CD4-positive, alpha-beta T cell treated with Interleukin-15 for 4 hours (primary cell): ENCODE measurements around the gene TMEM212.

Experiments
- DNase-seq: peaks from one replicate; pipeline ENCODE4 v3.0.0-alpha.2; 2020; ENCODE audit warnings: low spot score

TMEM212 gene

GRCh38 chr3:171842864-171843518, at the start of gene TMEM212:
Gene TMEM212 (plus strand): TSS chr3:171843349. CDS start chr3:171843384, 35 bp downstream.
- DNase-seq = no peak

DNA sequence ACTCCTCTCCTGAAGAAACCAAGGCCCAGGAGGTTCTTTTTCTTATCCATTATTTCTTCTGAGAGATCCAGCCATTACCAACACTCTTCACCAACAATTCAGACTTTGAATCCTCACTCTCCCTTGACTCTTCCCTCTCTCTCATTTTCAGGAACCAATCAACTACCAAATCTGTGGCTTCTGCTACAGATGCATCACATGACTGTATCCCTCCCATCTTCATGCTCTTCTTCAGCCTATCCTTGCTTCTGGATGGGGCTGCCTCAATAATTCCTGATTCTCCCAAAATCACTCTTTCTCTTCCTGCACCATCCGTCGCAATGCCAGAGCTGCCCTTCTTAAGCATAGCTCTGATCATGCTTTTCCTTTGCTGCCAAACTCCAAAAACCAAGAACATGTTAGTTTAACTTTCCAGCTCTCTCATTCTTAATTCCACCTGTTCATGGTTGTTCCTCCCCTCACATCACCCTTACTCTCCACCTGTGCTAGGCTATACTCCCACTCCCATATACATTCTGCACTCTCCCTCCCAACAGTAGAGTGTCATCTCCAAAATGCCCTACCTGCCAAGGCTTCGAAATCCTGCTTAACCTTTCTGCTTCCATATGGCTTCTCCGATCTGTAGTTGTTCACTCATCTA, 46.4 kb upstream of the TMEM212 start:
- DNase-seq = no peak

DNA sequence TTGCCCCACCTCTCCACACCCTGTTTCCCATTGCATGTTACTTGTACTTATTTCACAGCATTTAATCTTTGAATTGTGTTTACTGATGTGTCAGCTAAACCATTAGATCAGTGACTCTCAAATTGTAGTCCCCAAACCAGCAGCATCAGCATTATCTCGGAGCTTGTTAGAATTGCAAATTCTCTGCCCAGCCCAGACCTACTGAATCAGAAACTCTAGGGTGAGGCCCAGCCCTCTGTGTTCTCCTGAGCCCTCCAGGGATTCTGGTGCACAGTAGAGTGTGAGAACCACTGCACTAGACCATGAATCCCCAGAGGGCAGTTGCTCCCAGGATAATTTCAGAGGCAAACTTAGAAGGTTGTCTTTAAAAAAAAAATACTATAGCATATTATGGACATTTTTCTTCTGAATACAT, 45.9 kb upstream of the TMEM212 start:
- DNase-seq = no peak

DNA sequence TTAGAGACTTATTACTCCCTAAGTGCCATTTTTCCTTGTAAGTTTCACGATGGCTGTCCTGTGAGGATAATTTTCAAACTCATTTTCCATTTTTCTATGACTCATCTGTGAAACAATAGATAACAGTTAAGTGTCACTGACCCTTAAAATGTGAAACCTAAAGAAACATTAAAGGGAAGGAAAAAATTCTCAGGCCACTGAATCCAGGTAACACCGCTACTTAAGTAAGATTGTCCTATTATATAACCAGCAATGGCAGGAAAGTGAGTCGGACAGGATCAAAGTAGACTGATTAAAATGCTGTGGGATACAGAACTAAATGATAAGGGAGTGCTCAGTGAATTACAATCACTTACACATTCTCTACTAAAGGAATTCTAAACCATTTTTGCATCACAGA, 45.3 kb upstream of the TMEM212 start:
- no peak for DNase-seq

DNA sequence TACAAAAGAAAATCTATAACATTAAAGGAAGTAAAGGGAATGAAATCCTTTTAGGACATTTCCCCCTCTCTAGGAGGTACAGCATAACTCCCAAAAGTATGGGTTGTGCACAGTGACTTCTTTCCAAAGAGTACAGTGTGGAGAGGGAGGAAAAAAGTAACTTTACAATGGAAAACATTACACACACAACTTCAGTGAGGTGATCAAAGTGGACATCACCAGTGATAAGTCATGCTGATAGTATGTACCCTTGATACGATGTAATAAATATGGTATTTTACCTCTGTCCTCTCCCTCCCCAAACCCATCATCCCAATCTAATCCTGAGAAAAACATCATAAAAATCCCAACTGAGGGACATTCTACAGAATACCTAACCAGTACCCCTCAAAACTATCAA, 43.6 kb upstream of the TMEM212 start:
- no peak for DNase-seq

DNA sequence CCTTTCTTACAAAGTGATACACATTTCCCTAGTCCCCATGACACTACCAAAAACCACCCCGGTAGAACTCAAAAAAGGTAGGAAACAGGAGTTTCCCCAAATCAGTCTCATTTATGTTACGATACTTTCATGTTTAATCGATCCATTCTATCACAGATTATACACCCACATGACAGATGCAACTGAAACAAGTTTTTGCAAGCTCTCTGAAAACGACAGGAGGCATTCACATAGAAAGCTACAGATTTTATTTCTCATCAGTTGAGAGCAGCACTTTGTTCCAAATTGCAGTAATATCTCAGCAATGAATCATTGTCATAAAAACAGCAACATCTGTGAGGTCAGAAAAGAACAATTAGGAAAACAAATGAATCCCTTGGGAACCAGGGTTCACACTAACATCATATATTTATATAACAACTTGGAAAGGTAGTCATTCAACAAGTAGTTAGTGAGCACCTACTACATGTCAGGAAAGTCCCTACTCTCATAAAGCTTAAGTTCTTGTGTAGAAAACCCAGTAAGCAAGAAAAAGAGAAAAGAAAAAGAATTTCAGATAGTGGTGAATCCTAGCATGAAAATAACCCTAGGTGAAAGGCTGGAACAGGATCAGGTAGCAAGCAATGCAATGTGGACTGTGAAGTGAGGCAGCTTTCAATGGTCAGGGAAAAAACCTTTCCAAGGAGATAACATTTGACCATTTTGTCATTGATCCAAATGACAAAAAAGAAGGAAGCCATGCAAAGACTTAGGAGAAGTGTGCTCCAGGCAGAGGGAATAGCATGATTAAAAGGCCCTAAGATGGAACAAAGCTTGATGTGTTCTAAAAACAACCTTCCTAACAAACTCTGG, 41.2 kb upstream of the TMEM212 start:
- DNase-seq = no peak

GRCh38 chr3:171802590-171802956, 40.6 kb upstream of the TMEM212 start:
- DNase-seq = no peak

DNA sequence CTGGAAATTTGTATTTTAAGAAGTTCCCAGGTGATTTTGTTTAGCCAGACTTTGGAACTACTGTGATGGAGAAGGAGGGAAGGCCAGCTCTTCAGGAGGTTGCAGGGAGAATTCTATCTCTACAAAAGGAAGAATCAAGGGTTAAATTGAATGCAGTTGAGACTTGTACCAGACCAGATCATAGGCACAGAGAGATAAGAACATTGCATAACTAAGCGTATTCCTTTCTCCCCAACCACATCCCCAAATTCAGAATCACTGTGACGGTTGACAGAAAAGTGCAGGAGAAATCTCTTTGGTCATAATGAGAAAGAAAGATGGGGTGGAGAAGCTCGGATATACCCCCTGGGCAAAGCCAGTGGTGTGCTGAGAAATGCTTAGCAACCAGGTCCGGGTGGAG, 40.1 kb upstream of the TMEM212 start:
- DNase-seq = no peak

DNA sequence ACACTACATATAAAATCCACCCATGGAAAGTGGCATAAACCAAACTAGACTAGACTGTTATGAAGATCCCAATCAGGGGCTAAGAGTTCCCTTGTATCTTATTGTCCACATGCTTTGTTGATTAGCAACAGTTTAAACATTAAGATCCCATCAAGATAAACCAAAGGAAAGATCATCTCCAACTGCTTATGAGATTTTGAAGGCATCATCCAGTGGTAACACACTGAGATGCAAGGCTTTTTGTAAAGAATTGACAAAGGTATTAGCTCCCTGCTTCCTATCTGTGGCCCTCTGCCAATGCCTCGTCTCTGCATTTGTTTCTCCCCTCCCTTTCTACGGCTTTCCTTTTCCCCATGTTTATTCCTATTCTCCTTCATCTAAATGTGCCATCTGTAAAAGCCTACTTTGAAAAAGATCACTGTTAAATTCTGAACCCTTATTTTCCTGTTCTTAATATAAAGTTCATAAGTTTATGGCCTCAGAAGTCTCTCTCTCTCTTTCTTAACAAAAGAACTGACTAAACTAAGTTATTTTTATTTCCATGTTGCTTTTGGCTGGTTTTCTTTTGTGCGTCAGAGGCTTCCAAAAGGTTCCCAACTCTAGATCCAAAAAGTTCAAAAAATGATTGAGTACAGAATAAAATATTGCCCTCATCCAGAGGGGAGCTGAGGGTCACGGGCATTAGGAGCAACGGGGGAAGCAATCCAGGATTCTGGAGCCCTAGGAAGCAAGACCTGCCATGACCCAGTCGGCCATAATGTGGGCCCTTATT, 38.3 kb upstream of the TMEM212 start:
- DNase-seq = no peak

DNA sequence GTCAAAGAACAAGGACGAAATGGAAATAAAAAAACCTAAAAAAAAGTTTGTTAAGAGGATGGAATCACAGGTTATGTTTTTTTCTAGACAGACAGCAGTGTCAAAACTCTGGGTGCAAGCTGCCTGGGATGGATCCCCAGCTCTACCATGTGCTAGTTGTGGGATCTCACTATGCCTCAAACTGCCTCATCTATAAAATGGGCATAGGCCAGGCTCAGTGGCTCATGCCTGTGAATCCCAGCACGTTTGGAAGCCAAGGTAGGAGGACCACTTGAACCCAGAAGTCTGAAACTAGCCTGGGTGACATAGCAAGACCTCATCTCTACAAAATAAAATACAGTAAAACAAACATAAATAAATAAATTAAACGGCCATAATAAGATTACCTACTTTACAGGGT, 37.5 kb upstream of the TMEM212 start:
- no peak for DNase-seq

DNA sequence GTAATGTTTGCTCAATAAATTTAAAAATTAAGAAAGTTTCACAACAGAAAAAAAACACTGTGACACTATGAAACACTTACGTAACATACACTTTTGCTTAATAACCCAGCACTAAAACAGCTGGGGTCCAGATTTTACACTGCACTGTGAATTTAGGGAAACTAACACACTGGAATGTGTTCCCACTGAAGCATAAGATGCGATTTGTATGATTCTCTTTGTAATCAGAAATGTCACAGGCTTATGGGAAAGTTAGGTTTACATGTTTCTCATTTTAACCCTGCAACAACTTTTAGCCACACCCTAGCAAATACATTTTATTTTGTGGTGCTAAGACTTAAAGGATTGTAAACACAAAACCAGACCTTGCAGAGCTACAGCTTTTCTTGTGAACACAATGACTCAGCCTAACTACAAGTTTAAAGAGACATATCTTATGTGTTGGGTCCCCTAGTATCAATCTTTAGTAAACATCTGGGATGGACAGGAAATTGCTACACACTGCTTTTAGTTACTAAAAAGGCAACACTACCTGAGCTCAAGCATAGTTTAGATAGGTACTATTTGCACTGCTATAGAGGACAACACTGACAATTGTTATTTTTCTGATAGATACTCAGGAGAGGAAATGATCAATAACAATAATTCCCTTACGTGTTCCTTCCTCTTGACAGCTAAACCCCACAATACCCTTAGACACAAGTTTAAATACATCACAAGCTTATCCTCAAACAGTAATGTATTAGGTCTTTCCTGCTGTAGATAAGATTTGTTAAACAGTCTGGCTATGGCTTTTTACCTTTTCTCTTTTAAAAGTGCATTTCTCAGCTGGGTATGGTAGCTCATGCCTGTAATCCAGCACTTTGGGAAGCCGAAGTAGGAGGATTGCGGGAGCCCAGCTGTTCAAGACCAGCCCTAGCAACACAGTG, 36.7 kb upstream of the TMEM212 start:
- DNase-seq = no peak

DNA sequence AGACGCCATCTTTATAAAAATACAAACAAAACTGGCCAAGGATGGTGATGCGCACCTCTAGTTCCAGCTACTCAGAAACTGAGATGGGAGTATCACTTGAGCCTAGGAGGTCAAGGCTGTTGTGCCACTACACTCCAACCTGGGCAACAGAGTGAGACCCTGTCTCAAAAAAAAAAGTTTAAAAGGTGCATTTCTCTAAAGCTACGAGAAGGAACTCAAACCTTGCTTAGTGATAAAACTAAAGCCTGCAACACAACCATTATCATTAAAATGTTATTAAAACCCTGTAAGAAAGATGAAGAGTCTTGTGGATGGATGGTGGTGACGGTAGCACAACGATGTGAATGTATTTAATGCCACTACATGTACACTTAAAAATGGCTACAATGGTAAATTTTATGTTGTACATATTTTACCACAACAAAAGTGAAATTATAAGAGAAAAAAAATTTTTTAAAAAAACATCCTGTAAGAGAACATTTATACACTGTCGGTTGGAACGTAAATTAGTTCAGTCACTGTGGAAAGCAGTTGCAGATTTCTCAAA, 35.9 kb upstream of the TMEM212 start:
- no peak for DNase-seq

DNA sequence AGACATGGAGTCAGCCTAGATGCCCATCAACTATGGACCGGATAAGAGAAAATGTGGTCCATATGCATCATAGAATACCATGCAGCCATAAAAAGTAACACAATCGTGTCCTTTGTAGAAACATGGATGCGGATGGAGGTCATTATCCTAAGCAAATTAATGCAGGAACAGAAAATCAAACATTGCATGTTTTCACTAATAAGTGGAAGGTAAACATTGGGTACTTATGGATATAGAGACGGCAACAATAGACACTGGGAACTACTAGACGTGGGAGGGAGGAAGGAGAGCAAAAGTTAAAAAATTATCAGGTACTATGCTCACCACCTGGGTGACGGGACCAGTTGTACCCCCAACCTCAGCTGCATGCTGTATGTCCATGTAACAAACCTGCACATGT, 35.3 kb upstream of the TMEM212 start:
- no peak for DNase-seq

DNA sequence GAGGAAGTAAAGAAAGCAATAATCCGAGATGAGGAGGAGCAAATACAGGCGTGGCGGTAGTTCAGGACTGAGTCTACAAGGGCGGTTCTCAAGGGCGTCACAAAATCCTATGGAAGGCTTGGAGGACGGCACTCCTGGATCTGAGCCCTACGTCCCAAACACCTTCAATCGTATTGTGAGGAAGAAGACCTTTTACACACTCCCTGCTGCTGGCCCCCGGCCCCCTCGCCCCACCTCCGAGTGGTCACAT, 33.6 kb upstream of the TMEM212 start:
- no peak for DNase-seq

GRCh38 chr3:171809861-171810628, 33.1 kb upstream of the TMEM212 start, which contains the start of gene PLD1:
Gene PLD1 (minus strand): TSS chr3:171810483. CDS start chr3:171738051, 72,432 bp downstream.
- DNase-seq = peak; percentile 26

GRCh38 chr3:171810629-171811294, 32.4 kb upstream of the TMEM212 start:
- no peak for DNase-seq

- no peak for DNase-seq
Measured at GRCh38 chr3:171811295-171811912, 31.7 kb upstream of the TMEM212 start.

- DNase-seq = no peak
Measured at GRCh38 chr3:171811913-171812335, 31.2 kb upstream of the TMEM212 start.

GRCh38 chr3:171812811-171813210, 30.3 kb upstream of the TMEM212 start:
- DNase-seq = no peak
